D721Med (cell line): Measurements from ENCODE around the gene DOCK1.

Experiments
- DNase-seq: peaks from one replicate; pipeline ENCODE4 v3.0.0; 2011; ENCODE audit warnings: low spot score; ENCODE audit not compliant: insufficient read length
- FAIRE-seq: peaks from 2 replicates; lab custom pipeline; 2011; peaks lifted over from hg19 to GRCh38; lab: Jason Lieb, UNC
- TF ChIP-seq, protein P1 (sequence below): IDR thresholded peaks from 2 replicates; pipeline ENCODE4 v1.5.1; 2012; ENCODE audit warnings: mild to moderate bottlenecking, control low read depth; ENCODE audit not compliant: insufficient read depth; ENCODE audit errors: missing control alignments

The DOCK1 gene

GRCh38 chr10:127151981-127152699 lies 246.9 kb downstream of the DOCK1 start:
- FAIRE-seq (no peak), DNase-seq (no peak)
- TF ChIP-seq, protein P1, sequence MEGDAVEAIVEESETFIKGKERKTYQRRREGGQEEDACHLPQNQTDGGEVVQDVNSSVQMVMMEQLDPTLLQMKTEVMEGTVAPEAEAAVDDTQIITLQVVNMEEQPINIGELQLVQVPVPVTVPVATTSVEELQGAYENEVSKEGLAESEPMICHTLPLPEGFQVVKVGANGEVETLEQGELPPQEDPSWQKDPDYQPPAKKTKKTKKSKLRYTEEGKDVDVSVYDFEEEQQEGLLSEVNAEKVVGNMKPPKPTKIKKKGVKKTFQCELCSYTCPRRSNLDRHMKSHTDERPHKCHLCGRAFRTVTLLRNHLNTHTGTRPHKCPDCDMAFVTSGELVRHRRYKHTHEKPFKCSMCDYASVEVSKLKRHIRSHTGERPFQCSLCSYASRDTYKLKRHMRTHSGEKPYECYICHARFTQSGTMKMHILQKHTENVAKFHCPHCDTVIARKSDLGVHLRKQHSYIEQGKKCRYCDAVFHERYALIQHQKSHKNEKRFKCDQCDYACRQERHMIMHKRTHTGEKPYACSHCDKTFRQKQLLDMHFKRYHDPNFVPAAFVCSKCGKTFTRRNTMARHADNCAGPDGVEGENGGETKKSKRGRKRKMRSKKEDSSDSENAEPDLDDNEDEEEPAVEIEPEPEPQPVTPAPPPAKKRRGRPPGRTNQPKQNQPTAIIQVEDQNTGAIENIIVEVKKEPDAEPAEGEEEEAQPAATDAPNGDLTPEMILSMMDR: no peak

GRCh38 chr10:127153181-127153580 lies 248.0 kb downstream of the DOCK1 start:
- TF ChIP-seq, protein P1: no peak
- no peak for DNase-seq
- FAIRE-seq: no peak

DNA sequence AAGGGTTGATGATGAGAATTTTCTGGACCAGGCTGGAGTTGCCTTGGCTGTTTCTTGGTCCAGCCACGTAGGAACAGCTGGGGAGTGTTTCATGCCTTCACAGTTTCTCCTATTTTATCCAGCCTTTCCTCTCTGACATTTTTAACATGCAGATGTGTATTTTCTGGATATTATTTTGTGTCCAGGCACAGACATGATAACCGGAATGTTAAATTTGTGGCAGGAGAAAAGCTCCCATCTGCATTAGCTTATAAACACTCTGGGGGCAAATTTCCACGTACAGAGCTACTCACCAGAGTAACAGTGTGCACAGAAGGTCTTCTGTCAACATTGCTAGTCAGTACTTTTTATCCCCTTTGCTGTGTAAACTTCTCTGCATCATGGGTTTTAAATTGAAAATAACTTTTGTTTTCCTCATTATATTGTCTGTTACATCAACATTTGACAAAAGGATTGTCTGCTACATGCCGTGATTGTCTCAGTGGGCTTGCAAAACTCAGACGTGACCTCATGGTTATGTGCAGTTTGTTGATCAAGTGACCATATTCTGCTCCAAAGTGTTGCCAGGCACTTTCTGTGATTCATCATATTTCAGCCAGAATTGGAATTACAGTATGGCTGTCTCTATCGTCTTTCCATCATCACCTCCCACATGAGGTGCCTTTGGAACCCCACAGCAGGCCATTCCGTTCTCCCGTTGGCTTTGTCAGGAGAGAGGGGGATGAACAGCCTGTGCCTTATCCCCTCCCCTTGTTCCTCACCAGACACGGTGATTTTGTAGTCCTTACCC lies 249.8 kb downstream of the DOCK1 start:
- no peak for DNase-seq
- TF ChIP-seq, protein P1: no peak
- FAIRE-seq: no peak

DNA sequence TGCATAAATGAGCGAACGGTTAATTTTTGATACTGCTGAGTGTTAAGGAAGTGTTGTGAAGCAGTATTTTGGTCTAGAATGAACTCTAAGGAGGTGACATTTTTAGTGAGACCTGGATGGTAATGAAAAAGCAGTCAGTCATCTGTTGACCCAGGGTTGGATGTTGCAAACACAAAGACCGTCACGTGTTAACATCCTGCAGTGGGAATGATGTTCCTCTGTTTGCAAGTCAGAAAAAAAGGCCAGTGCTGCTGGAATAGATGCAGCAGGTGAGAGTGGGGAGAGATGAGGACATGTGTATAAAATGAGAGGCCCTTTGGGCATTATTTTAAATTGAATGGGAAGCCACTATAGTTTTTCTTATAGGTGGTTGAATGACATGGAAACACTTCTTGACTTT lies 251.9 kb downstream of the DOCK1 start:
- no peak for FAIRE-seq
- no peak for DNase-seq
- TF ChIP-seq, protein P1: no peak

- TF ChIP-seq, protein P1: no peak
- FAIRE-seq (no peak), DNase-seq (no peak)
These were observed 252.4 kb downstream of the DOCK1 start for GRCh38 chr10:127157506-127158200.

GRCh38 chr10:127158662-127159061 lies 253.4 kb downstream of the DOCK1 start:
- TF ChIP-seq, protein P1: no peak
- DNase-seq: no peak
- FAIRE-seq: no peak
